HG03060 (cell line): ENCODE data around the gene LYL1.

Experiments
- ATAC-seq: cut with Tn5 transposase; IDR thresholded peaks from one replicate; pipeline ENCODE4 v1.9.1; 2021; ENCODE audit warnings: low read depth, moderate number of reproducible peaks; ENCODE audit not compliant: unreplicated experiment

LYL1 gene

DNA sequence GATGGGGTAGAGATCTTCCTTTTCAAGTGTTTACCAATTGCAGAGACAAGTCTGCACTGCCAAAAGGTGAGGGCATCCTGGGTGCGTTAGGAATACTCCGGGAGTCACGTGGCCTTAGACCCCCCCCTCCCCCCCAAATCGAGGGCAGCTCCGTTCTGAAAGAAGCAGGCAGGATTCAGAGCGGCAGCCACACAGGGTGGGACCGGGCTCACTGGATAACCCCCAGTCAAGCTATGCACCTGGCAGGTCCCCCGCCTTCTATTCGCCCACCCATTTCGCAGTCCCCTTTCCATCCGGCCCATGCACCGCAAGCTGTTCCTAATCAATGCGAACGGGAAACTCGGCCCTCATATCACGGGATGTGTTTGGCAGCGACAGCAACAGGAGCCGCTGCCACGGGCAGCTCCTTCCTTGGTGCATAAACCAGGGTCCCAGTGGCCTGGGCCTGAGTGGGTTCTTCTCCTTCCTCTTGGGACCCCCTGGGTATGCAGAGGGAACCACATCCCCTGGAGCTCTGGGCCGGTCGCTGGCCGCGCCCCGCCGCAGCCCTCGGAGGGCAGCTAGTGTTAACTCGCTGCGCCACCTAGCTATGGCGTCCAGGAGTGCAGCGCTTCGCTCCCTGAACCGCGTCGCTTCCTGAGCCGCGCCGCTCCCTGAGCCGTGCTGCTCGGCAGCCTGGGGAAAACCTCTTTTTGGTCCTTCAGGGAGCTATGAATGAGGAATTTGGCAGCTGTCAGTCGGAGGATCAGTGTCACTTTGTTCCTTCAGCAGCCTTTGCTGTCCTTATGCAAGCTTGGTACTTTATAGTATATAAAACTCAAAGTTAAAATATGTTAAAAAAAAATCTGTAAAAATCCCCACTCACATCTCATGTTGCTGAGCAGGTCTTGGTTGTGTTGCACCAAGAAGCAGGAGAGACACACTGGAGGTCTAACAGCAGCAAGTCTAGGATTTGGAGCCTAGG, 41.4 kb downstream of the LYL1 start:
- no peak for ATAC-seq

DNA sequence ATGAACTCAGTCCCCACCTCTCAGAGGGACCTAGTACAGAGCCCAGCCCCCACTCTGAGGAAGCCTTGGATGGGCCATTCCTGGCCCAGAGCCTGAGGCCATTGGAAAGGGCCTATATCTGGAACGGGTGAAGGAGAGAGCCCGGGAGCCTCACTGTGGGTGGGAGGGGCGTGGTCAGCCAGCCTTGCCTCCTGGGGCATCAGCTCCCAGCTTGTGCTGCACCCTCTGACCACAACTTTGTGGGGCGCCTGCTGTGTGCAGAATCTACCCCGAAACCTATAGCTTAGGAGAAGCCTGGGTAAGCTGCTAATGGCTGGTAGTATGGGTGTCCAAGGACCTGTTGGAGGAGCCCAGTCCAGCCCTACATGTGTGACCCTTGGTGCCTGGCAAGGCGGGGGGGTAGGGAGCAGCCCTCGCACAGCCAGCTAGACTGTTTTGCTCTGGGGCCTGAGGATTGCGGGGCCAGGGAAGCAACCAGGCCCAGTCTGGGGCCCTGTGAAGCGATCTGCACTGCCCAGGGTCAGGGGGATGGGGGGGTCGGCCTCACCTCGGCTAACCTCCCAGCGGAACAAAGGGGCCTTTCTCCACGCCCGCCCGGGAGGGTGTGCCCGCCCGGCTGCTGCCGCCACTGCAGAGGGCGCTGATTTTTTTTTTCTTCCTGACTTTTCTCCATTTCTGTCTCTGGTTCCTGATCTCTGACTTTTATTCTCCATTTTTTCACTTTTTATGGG, 42.3 kb downstream of the LYL1 start:
- no peak for ATAC-seq

DNA sequence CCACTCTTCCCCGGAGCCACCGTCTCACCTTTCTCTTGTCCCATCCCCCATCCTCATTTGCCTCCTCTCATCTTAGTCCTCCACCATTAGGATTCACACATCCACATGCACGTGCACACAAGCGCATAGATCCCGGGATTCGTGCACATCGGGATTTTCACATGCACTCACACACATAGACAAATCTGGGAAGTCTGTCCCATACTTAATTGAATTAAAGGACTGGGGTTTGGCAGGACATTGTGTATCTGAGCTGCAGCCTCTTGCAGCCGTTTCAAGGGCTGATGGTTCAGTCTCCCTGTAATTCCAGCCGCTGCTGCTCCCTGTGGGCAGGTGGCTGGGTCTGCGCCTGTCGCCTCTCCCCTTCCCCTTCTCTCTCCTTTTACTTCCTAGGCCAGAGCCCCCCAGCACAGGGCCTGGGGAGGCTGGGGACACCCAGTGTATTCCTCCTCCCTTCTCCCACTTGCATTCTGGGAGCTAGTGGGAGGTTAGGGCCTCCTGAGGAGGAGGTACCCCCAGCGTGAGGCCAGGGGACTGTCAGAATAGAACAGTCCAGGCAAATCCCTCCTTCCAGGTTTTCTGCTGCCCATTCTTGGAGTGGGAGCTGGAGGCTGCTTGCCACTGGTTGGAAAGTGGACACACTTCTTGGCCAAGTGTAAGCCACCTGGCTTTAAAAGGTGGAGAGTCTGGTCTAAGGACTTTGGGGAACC, 43.6 kb downstream of the LYL1 start:
- ATAC-seq = no peak

DNA sequence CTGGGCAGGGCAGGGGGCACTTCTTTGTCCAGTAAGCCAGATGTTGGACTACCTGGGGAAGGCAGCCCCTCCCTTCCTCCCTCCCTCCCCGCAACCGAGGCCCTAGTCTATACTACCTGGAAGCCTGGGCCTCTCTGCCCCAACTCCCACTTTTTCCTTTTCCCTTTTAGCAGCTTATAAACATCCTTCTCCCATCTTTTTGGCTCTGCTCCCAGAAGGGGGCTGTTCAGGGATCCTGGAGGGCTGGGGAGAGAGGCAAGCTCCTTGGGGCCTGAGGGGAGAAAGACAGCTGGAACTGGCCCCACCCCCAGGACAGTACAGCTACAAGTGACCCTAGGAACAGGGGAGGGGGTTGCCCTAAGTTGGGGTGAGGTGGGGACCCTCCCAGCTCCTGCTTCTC, 44.9 kb downstream of the LYL1 start:
- no peak for ATAC-seq

- ATAC-seq = no peak
These were observed 45.5 kb downstream of the LYL1 start for GRCh38 chr19:13057147-13057572.

DNA sequence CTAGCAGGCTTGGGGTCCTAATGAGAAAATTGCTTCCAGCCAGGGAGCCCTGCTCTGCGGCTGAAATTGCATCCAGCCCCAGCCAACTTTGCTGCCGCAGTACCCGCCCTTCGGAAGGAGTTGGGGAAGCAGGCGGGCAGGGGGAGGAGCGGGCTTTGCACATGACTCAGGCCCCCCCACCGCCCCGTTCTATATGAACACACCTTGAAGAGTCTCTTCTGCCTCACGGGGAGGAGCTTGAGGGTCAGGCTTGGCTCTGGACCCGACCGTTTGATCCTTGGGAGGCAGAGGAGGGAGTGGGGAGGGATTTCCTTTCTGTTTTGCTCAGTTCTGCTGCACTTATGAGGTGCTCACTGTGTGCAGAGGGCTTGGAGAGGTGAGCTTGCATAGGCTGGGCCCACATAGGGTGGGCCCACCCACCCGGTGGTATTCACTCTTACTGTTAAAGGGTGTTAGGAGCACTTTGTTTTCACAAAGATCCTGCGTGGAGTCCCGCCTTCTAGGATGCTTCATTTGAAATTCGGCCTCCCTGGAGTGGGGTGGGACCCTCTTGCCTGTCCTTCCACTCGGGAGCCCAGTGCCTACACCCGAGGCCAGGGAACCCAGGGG, 46.5 kb downstream of the LYL1 start:
- no peak for ATAC-seq

GRCh38 chr19:13055213-13056051, 47.2 kb downstream of the LYL1 start:
- ATAC-seq = no peak

DNA sequence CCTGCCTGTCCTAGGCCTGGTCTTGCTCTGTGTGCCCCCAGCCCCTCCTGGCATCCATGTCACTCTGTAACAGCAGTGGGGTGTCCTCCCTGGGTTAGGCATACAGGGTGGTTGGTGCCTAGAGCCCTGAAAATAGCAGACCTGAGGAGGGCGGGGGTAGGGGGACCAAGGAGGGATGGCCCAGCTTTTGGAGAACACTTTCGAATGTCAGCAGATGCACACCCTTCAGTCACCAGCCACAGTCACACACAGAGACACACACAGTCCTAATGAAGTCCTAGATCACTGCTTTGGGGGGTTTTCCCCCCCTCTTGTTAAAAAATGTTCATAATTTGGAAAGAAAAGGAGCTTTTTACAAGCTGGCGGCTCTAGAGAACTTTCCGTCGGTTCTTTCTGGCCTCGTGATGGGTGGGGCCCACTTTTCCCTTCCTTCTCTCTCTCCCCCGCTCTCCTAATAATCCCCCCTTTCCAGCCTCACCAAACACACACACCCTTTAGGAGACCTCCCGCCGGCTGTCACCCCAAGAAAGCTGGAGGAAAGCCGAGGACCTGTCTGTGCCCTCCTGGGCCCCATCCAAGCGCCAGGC, 47.9 kb downstream of the LYL1 start:
- ATAC-seq = no peak

GRCh38 chr19:13053761-13054625, 48.7 kb downstream of the LYL1 start:
- no peak for ATAC-seq

- ATAC-seq = no peak
These were observed 49.4 kb downstream of the LYL1 start for GRCh38 chr19:13053238-13053637.

DNA sequence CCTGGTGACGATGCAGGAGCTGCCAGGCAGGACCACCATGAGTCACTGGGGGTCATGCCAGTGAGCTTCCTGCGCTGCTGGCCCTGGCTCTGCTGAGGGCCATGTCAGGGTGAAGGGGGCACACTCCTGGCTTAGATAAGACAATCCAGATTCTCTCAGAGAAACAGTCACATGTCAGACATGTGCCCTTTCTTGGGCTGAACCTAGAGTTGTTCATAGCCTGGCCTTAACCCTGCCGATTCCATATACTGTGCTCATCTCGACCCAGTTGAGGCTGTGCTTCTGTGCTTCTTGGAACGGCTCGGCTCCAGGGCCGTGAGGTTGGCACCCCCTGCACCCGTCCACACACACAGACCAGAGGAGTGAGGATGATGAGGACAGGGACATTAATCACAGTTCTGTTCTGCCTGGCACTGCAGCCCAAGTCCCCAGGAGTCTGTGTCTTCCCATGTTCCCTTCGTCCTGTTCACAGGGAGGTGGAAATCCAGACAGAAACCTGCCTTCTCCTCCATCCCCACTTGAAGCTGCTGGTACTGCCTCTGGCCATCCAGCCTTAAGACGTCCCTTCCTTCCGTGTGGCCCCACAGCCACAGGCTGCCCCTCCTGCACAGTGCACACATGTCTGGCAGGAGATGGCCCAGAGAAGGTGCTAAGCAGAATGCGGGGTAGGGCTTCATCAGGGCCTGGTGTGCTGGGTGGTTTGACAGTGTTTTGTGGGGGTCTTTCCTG, 50.0 kb downstream of the LYL1 start:
- ATAC-seq = no peak

DNA sequence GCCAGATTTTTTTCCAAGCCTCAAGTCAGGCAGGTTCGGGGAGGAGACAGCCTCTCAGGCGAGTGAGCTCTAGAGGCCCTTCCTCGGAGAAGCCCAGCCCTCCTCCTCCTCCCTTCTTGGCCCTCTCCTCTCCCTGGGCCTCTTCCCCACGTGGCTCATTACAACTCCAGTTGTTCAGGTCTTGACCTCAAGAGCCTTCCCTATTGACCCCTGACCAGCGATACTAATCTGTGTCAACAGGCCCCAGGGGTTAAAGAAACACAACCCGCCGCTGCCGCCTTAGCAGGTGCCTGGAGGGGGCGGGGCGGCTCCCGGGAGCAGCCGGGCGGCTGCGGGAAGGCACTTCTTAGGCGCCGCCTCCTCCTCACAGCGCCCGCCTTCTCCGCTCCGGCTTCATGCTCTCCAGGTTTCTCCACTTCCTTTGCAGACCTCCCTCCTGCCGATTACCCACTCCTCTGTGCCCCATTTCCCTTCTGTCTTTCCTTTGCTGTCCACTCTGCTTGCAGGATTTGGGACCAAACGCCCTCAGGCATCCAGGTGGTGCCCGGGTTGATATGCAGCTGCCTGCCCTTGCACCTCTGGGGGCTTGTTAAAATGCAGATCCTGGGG, 51.0 kb downstream of the LYL1 start:
- no peak for ATAC-seq

- ATAC-seq = no peak
These were observed 52.4 kb downstream of the LYL1 start for GRCh38 chr19:13050274-13050673.
